GM18517 (cell line): ENCODE data around the gene HAAO.
"Not testable (repeated sequence)": the region's sequence is repeated elsewhere in the genome, so short reads cannot be mapped to it uniquely, and the experiment has no call there.

Experiments
- ATAC-seq: cut with Tn5 transposase; IDR thresholded peaks from one replicate; pipeline ENCODE4 v1.9.1; 2021; ENCODE audit warnings: mild to moderate bottlenecking, moderate library complexity; ENCODE audit not compliant: unreplicated experiment

Gene HAAO

GRCh38 chr2:42792583-42793333 is at the start of gene HAAO:
Gene HAAO (minus strand): TSS chr2:42792583. CDS start chr2:42792536, 47 bp downstream.
- no peak for ATAC-seq

DNA sequence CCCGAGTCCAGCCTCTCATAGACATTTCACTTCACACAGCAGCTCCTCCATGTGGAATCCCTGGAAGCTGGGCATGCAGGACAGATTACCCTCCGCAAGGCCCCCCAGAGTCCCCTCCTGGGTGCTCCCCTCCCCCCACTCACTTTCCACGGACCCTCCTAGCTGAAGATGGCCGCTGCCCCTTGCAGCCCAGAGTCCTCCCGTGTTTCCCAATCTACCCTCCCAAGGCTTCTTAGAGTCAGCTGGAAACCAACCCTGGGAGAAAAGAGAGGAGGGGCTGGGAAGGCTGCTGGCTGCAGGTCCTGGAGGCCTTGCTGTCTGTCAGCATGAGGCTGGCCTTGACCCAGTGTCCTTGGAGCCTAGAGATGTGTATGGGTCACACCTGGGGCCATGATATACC is 49.0 kb upstream of the HAAO start:
- ATAC-seq, result no peak

DNA sequence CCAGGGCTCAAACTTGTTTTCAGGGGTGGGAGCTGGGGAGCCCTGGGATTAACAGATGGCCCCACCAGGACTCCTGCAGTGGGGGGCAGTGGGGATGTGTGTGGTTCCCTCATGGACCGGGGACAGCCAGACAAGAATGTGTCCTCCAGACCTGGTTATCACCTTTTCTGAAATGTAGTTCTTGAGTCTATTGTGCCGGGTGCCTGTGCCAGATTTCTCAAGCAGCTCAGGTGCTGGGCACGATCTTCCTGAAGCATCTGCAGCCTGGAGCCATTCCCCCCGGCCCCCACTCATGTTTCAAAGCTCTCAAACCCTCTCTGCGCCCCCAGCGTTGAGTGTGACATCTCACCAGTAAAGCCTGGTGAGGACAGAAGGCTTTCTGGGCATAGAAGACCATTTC is 48.4 kb upstream of the HAAO start:
- ATAC-seq, result no peak

DNA sequence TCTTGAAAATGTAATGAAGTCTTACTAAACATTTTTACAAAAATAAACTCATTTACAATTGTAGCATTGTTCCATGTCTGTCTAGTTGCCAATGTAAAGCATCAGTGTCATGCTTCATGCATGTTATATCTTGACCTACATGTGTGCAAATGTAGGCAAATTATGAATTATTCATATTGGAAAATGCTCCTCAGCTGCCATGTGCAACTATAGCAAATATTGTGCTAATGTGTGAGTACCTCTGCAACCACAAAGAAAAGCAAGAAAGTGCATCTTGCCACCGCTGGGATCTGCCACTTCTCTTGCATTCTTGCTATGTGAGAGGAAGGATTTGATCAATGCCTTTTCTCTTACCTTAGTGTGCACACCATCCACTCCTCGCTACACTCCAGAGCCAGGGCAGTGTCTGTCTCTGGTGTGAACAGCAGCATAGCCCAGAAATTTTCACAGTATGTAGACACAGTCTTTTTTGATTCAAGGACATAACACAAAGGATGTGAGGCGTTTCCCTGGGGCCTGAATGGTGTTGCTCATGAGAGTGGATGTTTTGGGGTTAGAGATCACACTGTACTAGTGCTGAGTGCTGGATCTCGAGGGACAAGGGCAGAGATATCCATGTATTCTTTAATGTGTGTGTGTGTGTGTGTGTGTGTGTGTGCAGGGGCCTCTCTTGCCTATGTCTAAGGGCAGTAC is 47.6 kb upstream of the HAAO start:
- no peak for ATAC-seq

DNA sequence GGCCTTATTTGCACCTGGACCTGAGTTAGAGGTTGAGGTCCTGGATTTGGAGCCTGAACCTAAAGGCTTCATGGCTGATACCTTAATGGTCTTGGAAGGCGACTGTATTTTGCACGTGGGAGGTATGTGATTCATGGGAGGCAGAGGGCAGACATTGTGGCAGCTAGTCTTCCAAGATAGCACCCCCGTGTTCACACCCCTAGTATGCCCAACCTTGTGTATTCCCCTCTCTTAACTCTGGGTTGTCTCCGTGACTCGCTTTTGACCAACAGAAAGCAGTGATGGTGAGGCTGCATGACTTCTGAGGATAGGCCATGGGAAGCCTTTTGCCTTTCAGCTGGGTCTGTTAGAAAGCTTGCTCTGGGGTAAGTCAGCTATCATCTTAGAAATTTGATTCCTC is 45.8 kb upstream of the HAAO start:
- no peak for ATAC-seq

GRCh38 chr2:42835577-42836371 is 43.4 kb upstream of the HAAO start:
- no peak for ATAC-seq

DNA sequence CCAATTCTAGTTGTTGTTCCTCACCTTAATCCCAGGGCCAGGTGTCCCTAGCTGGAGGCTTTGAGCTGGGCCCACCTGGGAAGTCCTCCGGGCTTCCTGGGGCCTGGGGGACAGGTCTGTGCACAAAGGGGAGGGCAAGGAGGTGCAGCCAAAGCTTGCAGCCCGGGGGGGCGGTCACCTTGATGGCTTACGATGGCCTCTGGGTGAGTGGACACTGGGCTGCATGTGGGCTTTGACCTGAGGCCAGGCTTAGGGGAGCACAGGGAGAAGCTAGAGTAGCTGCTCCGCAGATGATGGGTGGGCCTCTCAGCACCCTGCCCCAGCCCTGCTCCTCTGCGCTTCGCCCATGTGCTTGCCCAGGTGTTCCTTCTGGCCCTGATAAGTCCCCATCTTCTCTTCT is 41.8 kb upstream of the HAAO start:
- no peak for ATAC-seq

- no peak for ATAC-seq
These were observed 39.9 kb upstream of the HAAO start for GRCh38 chr2:42832289-42832634.

DNA sequence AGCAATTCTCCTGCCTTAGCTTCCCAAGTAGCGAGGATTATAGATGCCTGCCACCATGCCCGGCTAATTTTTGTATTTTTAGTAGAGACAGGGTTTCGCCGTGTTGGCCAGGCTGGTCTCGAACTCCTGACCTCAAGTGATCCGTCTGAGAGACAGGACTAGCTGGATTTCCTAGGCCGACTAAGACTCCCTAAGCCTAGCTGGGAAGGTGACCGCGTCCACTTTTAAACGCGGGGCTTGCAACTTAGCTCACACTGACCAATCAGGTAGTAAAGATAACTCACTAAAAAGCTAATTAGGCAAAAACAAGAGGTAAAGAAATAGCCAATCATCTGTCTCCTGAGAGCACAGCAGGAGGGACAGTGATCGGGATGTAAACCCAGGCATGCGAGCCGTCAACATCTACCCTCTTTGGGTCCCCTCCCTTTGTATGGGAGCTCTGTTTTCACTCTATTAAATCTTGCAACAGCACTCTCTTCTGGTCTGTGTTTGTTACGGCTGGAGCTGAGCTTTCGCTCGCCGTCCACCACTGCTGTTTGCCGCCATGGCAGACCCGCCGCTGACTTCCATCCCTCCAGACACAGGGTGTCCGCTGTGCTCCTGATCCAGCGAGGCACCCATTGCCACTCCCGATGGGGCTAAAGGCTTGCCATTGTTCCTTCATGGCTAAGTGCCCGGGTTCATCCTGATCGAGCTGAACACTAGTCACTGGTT is 39.3 kb upstream of the HAAO start:
- ATAC-seq, result not testable (repeated sequence)

DNA sequence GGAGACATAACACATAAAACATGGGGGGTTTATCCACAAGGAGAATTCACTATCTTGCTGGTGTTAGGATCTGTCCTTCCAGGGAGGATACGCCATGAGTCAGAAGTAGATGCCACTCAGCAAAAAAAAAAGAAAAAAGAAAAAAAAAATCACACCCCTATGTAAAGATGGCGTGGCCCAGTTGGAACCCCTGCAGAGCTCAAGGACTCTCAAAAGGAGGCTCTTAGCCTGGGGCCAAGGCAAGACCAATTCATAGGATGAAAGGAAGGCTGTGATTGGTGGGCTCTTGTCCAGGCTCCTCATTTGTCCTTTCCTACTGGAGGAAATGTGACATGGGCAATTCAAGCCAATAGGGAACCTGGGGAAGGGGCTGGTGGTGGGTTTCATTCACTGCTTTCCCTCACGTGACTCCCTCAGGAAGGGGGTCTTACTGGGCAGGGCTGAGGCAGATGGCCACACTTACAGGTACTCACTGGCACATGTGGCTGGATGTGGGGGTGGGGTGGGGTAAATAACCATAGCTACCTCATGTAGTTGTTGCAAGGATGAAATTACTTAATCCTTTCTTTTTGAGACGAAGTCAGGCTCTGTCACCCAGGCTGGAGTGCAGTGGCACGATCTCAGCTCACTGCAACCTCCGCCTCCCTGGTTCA is 38.7 kb upstream of the HAAO start:
- no peak for ATAC-seq

- no peak for ATAC-seq
These were observed 37.5 kb upstream of the HAAO start for GRCh38 chr2:42829671-42830440.

DNA sequence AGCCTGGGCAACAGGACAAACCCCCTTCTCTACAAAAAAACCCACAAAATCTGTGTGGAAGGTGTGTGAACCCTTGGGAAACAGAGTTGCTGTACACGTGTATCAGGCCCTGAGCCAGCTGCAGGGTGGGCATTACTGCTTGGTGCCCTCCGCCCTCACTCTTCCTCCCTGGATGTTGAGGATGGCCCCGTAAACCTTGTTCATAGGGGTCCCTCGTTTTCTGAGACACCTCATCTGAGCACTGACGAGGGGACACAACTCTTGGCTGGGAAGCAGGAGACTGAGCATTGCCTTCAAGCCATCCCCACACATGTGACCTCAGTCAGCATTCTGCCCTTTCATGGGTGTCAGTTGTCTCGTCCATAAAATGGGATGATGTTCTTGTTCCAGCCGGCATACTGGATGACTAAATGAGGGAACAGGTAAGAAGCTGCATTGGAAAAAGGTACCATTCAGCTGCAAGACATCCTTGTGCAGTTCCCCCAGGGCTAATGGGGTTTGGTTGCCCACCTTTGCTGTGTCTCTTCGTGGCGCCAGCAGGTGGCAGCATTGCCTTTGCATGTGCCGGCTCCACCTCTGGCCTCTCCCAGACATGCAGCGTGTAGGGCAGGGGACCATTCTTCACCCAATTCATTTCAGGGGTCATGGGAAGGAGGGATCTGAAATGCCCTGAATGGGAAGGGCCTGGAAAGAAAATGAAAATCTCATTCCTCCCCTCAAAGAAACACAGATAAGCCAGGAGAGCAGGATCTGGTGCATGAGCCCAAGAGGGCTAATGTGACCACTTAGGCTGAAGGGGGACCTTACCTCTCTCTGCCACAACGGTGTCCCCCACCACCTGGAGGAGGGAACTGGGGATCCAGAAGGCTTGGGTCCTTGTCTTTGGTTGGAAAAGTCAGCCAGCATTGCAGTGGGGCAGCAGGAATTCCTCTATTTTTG is 36.4 kb upstream of the HAAO start:
- peak; percentile 72 for ATAC-seq

DNA sequence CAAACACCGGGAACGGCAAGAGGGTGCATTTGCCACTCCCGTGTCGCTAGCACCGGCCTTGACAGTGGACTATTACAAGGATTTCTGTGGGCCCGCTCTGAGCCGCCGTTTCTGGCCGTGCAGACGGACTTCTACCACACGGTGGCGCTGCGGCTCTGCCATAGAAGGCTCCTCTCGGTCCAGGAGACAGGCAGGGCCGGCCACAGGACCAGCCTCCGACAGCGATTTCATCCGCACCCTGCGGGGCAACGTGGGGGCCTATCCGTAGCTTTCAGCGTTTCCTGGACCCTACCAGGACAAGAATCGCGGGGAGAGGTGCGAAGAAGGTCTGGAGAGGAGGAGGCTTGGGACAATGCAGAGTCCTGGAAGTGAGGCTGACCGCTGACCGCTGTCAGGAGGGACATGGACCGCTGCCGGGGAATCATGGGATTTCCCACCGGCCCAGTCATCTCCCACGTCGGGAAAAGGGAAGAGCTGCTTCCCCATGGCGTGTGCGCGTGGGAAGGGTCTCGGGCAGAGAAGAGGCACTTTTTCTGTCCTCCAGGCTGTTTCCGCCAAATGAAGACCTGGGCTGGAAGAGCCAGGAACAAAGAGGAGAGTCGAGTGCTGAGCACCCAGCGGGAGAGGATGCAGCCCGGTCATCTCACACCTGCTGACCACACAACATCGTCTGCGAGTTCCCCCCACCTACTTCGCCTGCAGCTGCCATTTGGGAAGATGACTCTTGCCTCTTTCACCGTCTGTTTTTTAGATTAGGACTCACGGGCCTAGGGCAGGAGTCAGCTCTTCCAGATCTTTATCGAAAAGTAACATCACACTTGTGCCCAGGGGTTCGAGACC is 35.5 kb upstream of the HAAO start:
- no peak for ATAC-seq

- ATAC-seq, result no peak
These were observed 33.8 kb upstream of the HAAO start for GRCh38 chr2:42826231-42826630.

DNA sequence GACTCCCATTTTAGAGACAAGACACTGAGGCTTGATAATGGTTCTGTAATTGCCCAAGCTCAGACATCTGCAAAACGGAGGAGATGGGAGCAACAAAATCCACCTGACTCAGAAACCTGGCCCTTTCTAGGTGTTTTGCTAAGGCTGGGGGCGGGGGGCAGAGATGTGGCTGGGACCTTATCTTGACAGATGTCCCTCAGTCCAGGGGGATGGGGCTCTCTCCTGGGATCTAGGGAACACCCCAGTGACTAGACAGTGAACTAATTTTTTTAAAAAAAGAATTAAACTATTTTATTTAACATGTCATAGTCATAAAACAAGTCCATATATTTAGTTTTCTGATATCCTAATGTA is 32.0 kb upstream of the HAAO start:
- no peak for ATAC-seq

GRCh38 chr2:42823744-42824453 is 31.5 kb upstream of the HAAO start:
- ATAC-seq, result no peak

DNA sequence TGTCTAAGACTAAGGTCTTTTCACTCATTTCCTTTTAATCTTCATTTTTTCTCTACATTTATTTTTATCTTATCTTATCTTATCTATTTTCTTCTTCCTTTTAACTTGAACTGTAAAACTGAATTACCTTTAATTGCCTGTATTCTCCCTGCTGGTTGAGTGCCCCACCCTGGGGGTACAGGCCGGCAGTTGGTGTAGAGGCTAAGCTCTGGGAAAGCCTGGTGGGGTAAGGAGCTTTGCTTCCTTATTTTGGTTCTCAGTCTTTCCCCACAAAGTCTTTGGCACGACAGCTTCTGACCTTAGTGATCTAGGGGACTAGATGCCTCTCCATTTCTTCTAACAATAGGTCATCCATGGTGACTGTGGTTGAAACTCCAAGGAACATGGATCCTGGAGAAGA is 26.8 kb upstream of the HAAO start:
- ATAC-seq, result no peak
